Kidney epithelial cell (primary cell): ENCODE results near the gene PSME1. TPM values are rescaled to one million over a fixed set of nuclear protein-coding genes. Genes with fewer than 3 reads are reported as not detected.

ENCODE experiments used
- DNase-seq: peaks from one replicate; pipeline ENCODE4 v3.0.0-alpha.2; 2010; ENCODE audit warnings: low read depth
- H3K27me3 ChIP-seq: 2 replicates; pipeline ENCODE4 v1.6.0; 2011; ENCODE audit warnings: low read length; ENCODE audit not compliant: control insufficient read depth, insufficient read depth
- H3K36me3 ChIP-seq: 2 replicates; pipeline ENCODE4 v1.5.1; 2011; ENCODE audit warnings: low read length; ENCODE audit not compliant: control insufficient read depth, insufficient read depth
- H3K4me3 ChIP-seq: 2 replicates; pipeline ENCODE4 v1.5.1; 2011; ENCODE audit warnings: low read depth, mild to moderate bottlenecking, control low read depth, low read length
- CTCF ChIP-seq: IDR thresholded peaks from 2 replicates; pipeline ENCODE4 v1.5.1; 2011; ENCODE audit warnings: mild to moderate bottlenecking, moderate library complexity, low read length, control low read depth, inconsistent platforms; ENCODE audit not compliant: insufficient read depth, poor library complexity, severe bottlenecking
- total RNA-seq: library from RNA; depleted of rRNA; stranded (reverse); fragments of >200 nt; gene quantifications from 2 replicates; pipeline ENCODE4 v1.2.3, GENCODE V29; 2015

PSME1 gene
- 216 and 234 TPM in 2 replicates for total RNA-seq

GRCh38 chr14:24135834-24136683 lies at the start of gene PSME1:
PSME1 (plus strand) TSS chr14:24136194; CDS start chr14:24136263, 69 bp downstream.
- no peak for TF ChIP-seq CTCF
- H3K27me3 ChIP-seq: no peaks in the 10 kb centered on the region
- H3K36me3 ChIP-seq: peaks cover 2% of the 10 kb centered on the region
- DNase-seq: no peak
- peak within 1 kb of the TSS; percentile 88 for H3K4me3 ChIP-seq

- H3K4me3 ChIP-seq: no peak overlapping the region
- TF ChIP-seq CTCF: no peak
- H3K36me3 ChIP-seq: no peaks in the 10 kb centered on the region
- no peak for DNase-seq
- peaks cover 11% of the 10 kb centered on the region for H3K27me3 ChIP-seq
These were observed 49.0 kb upstream of the PSME1 start for GRCh38 chr14:24087004-24087403.

GRCh38 chr14:24088095-24088494 lies 47.9 kb upstream of the PSME1 start:
- no peak for DNase-seq
- no peak for TF ChIP-seq CTCF
- Histone ChIP-seq H3K36me3 (no peaks in the 10 kb centered on the region), H3K27me3 (peaks cover under 1% of the 10 kb centered on the region), H3K4me3 (no peak overlapping the region)

GRCh38 chr14:24089890-24090289 lies 46.1 kb upstream of the PSME1 start:
- Histone ChIP-seq H3K27me3 (no peaks in the 10 kb centered on the region), H3K4me3 (no peak overlapping the region), H3K36me3 (no peaks in the 10 kb centered on the region)
- no peak for TF ChIP-seq CTCF
- no peak for DNase-seq

GRCh38 chr14:24092110-24092504 lies 43.9 kb upstream of the PSME1 start:
- DNase-seq: no peak
- Histone ChIP-seq H3K27me3 (no peaks in the 10 kb centered on the region), H3K36me3 (no peaks in the 10 kb centered on the region), H3K4me3 (no peak overlapping the region)
- no peak for TF ChIP-seq CTCF

- no peak for DNase-seq
- no peaks in the 10 kb centered on the region for H3K36me3 ChIP-seq
- H3K4me3 ChIP-seq: no peak overlapping the region
- TF ChIP-seq CTCF: no peak
- H3K27me3 ChIP-seq: no peaks in the 10 kb centered on the region
These were observed 43.3 kb upstream of the PSME1 start for GRCh38 chr14:24092505-24093206.
